Activated T-cell treated with anti-CD3 and anti-CD28 coated beads for 4 hours (primary cell): ENCODE measurements around the gene CHAC1.

ENCODE experiments used
- DNase-seq: peaks from one replicate; pipeline ENCODE4 v3.0.0-alpha.2; 2020

CHAC1 gene

GRCh38 chr15:40925863-40926658 lies 27.2 kb upstream of the CHAC1 start:
- no peak for DNase-seq

- no peak for DNase-seq
Measured at GRCh38 chr15:40926659-40927494, 26.4 kb upstream of the CHAC1 start.

GRCh38 chr15:40927495-40927872 lies 25.8 kb upstream of the CHAC1 start:
- no peak for DNase-seq

GRCh38 chr15:40927873-40928806 lies 25.1 kb upstream of the CHAC1 start:
- DNase-seq = no peak

GRCh38 chr15:40928821-40929659 lies 24.2 kb upstream of the CHAC1 start, which contains the start of gene DLL4:
TSS of gene DLL4 (plus strand) at chr15:40929340. CDS start at chr15:40929669, 329 bp downstream.
- DNase-seq = no peak

GRCh38 chr15:40929660-40930429 lies 23.4 kb upstream of the CHAC1 start:
- DNase-seq = no peak

GRCh38 chr15:40930430-40931299 lies 22.6 kb upstream of the CHAC1 start:
- peak; percentile 50 for DNase-seq

- no peak for DNase-seq
Measured at GRCh38 chr15:40931300-40932142, 21.8 kb upstream of the CHAC1 start.

GRCh38 chr15:40932156-40932555 lies 21.1 kb upstream of the CHAC1 start:
- DNase-seq = no peak

- DNase-seq = no peak
Measured at GRCh38 chr15:40932649-40933516, 20.4 kb upstream of the CHAC1 start.

- DNase-seq = no peak
Measured at GRCh38 chr15:40933517-40933902, 19.8 kb upstream of the CHAC1 start.

GRCh38 chr15:40934457-40934856 lies 18.8 kb upstream of the CHAC1 start:
- no peak for DNase-seq

- DNase-seq = no peak
Measured at GRCh38 chr15:40936234-40936708, 17.0 kb upstream of the CHAC1 start.

GRCh38 chr15:40936709-40937666 lies 16.3 kb upstream of the CHAC1 start:
- DNase-seq = no peak

- no peak for DNase-seq
Measured at GRCh38 chr15:40937762-40938535, 15.3 kb upstream of the CHAC1 start.

GRCh38 chr15:40938536-40938870 lies 14.8 kb upstream of the CHAC1 start:
- no peak for DNase-seq
